C4-2B (cell line): ENCODE measurements around the gene UCKL1.

Experiments
- H3K27ac ChIP-seq: fragments of 450-650 bp; 2 replicates; pipeline ENCODE4 v1.5.1; 2017
- ZFX ChIP-seq: fragments of 450-650 bp; IDR thresholded peaks from 2 replicates; pipeline ENCODE4 v1.6.1; 2017
- TF ChIP-seq, protein P1 (sequence below): fragments of 450-650 bp; conservative IDR thresholded peaks from 2 replicates; pipeline ENCODE4 v1.5.1; 2017; ENCODE audit warnings: mild to moderate bottlenecking

The UCKL1 gene

DNA sequence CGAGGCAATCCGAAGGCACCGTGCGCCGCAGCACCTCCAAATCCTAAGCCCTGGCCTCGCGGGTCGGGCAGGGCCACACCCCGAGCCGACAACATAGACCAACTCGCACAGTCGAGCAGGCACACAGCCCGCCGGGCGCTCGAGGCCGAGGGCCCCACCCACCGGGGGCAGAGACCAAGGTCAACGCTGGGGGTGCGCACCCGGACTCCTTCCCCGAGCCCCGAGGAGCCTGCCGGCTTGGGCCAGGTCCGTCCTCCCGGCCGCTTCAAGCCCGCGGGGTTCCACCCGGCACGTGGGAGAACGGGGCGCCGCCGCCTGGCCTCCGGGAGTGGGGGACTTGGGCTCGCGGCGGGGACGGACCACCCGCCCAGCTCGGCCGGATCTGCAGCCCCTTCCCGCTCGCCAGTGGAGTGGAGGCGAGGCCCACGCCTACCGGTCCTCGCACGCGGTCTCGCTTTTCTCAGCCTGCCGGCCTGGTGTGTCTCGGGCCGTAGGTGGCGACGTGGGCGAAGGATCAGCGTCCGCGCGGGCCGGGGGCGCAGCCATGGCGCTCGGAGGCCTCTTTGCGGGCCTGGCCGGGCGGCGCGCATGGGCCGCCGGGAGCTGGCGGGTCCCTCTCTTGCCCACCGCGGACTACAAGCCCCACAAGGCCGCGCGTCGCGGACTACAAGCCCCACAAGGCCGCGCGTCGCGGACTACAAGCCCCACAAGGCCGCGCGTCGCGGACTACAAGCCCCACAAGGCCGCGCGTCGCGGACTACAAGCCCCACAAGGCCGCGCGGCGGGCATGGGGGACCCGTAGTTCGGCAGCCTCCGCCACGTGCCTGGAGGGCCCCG lies at the start of gene UCKL1:
TSS of gene UCKL1 (minus strand) at position 590 of the 837 bp plus-strand sequence. CDS start at position 546, 44 bp downstream.
- peak within 1 kb of the TSS; percentile 98 for H3K27ac ChIP-seq
- TF ChIP-seq, protein P1, sequence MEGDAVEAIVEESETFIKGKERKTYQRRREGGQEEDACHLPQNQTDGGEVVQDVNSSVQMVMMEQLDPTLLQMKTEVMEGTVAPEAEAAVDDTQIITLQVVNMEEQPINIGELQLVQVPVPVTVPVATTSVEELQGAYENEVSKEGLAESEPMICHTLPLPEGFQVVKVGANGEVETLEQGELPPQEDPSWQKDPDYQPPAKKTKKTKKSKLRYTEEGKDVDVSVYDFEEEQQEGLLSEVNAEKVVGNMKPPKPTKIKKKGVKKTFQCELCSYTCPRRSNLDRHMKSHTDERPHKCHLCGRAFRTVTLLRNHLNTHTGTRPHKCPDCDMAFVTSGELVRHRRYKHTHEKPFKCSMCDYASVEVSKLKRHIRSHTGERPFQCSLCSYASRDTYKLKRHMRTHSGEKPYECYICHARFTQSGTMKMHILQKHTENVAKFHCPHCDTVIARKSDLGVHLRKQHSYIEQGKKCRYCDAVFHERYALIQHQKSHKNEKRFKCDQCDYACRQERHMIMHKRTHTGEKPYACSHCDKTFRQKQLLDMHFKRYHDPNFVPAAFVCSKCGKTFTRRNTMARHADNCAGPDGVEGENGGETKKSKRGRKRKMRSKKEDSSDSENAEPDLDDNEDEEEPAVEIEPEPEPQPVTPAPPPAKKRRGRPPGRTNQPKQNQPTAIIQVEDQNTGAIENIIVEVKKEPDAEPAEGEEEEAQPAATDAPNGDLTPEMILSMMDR: peak; percentile 34; the same call in 1 of the 2 replicates
- peak; percentile 97 for TF ChIP-seq ZFX

DNA sequence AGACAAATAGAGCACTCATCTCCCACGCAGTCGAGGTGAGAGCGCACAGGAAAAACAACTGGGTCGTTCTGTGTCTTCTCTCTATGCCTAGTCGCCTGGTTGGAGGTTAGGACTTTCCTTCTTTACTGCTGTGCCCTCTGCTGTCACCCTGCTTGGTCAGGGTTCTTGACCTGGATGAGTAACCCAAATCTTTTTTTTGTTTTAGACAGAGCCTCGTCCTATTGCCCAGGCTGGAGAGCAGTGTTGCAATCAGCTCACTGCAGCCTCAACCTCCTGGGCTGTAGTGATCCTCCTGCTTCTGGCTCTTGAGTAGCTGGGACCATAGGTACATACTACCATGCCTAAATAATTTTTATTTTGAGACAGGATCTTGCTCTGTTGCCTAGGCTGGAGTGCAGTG lies 49.2 kb upstream of the UCKL1 start:
- no peak overlapping the region for H3K27ac ChIP-seq
- TF ChIP-seq, protein P1: no peak
- TF ChIP-seq ZFX: no peak

DNA sequence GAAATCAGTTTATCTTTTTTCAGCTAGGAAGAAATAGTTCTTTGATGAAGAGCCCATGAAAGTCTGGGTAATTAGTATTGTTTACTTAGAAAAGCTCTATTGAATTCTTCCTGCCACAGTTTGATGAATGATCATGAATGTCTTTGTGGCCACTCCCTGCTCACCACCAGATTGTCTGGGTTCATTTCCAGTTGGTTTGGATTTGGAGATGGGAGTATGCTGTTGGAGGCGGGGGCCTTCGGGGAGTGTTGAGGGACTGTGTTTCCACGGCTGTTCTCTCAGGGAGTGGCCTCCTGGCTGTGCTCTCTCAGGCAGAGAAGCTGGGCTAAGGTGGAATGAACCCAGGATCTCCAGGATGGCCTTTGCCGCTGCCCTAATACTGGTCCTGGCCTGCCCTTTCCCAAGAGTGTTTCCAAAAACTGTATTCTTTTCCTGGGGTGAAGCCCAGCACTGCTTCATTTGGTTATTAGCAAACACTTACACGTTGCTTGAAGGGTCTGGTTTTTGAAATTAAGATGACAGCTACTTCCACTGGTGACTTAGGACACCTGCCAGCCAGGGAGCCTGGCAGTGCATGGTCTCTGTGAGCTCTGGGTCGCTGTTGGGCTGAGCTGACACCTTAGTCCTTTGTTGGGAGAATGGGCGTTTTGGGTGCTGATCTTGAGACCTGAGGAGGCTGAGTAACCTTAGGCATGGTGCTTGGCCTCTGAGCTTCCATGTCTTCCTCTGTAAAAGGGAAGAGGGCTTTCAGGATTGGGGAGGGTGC lies 47.9 kb upstream of the UCKL1 start:
- no peak for TF ChIP-seq ZFX
- TF ChIP-seq, protein P1: no peak
- no peak overlapping the region for H3K27ac ChIP-seq

DNA sequence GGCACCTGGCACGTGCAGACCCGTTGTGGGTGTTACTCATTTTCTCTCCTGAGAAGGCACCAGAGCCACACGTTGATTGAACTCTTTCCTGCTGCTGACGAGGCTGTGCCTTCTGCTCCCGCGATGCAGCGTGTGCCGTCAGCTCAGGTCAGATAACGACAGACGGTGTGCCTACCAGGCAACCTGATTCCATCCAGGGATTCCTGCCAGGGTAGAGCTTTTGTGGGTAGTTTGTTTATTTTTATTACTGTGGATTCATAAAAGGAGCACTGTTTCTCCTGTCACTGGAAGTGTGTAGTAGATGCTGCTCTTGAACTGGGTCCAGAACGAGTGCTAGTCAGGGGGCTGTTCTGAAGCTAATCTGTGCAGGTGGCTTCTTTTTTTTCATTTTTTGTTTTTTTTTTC lies 45.4 kb upstream of the UCKL1 start:
- TF ChIP-seq, protein P1: no peak
- no peak for TF ChIP-seq ZFX
- peak overlapping the region; percentile 22 for H3K27ac ChIP-seq

DNA sequence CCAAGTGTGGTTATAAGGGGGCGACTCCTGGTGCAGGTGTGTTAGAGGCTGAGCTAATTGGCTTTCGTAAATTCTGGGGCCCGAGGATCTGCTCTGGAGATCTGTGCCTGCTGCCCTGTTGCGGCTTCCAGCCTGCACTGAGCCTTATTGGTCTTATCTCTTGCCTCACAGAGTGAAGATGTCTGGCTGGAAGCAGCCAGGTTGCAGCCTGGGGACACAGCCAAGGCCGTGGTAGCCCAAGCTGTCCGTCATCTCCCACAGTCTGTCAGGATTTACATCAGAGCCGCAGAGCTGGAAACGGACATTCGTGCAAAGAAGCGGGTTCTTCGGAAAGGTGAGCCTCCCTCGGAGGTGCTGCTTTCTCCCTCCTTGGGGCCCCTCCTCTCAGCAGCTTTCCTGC lies 44.7 kb upstream of the UCKL1 start:
- TF ChIP-seq, protein P1: no peak
- no peak for TF ChIP-seq ZFX
- peak overlapping the region; percentile 22 for H3K27ac ChIP-seq

DNA sequence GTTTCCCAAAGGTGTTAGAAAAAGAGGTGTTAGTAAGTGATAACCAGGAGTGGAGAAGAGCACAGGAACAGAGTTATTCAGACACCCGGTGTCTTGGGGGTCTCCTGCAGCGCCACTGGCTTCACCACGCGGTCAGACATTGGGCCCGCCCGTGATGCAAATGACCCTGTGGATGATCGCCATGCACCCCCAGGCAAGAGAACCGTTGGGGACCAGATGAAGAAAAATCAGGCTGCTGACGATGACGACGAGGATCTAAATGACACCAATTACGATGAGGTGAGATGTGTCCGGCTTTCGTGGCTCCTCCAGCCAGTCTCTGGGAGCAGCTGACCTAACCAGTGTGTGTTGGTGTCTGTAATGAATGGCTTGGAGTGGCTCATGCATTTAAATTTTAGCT lies 26.7 kb upstream of the UCKL1 start:
- H3K27ac ChIP-seq: no peak overlapping the region

More for the DNA sequence above, 26.7 kb upstream of the UCKL1 start:
- TF ChIP-seq, protein P1: no peak
- TF ChIP-seq ZFX: no peak
